ENCODE measurements around the gene DDX47. TPM values are rescaled to one million over a fixed set of nuclear protein-coding genes. Genes with fewer than 3 reads are reported as not detected.

DDX47 gene
- total and polyA plus RNA-seq, 2 experiments from 2014 or later: 54.0 to 90.8 TPM

DNA sequence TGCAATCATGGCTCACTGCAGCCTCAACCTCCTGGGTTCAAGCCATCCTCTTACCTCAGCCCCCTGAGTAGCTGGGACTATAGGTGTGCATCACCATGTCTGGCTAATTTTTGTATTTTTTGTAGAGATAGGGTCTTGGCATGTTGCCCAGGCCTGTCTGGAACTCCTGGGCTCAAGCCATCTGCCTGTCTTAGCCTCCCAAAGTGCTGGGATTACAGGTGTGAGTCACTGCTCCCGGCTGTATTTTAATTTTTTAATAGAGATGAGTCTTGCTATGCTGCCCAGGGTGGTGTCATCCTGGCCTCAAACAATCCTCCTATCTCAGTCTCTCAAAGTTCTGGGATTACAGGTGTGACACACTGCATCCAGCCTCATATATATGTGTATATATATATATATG, 46.5 kb downstream of the DDX47 start:
- Histone ChIP-seq H3K79me2 (replicated peaks; ENCODE audit: insufficient read depth) (no peaks in the 10 kb centered on the region), H3K4me1 (ENCODE audit: insufficient read depth) (peaks cover 4% of the 10 kb centered on the region; the same call in 1 of the 2 replicates), H3F3A (replicated peaks; ENCODE audit: low read depth) (no peaks in the 10 kb centered on the region), H3K27me3 (ENCODE audit: insufficient read depth) (no peaks in the 10 kb centered on the region), H2AFZ (no peak overlapping the region), H3K4me3 (no peak overlapping the region), H4K20me1 (replicated peaks; ENCODE audit: insufficient read depth) (no peaks in the 10 kb centered on the region), H3K4me2 (no peak overlapping the region), H3K9me2 (ENCODE audit: insufficient read depth) (no peaks in the 10 kb centered on the region), H3K36me3 (ENCODE audit: insufficient read depth) (no peaks in the 10 kb centered on the region), H3K27ac (ENCODE audit: low read depth) (no peak overlapping the region)
- DNase-seq (ENCODE audit: low spot score): no peak
- Mint-ChIP-seq H3K4me1 (peaks cover 9% of the 10 kb centered on the region; the same call in 2 of the 3 replicates), H3K27me3 (ENCODE audit: insufficient read depth, low read depth, poor library complexity) (peaks cover 3% of the 10 kb centered on the region), H3K4me3 (no peak overlapping the region), H3K27ac (no peak overlapping the region), H3K36me3 (ENCODE audit: low read depth) (peaks cover 13% of the 10 kb centered on the region), H3K9me3 (peaks cover 6% of the 10 kb centered on the region; the same call in 2 of the 3 replicates)
- TF ChIP-seq NANOG (IDR thresholded peaks at IDR 0.05; ENCODE audit: borderline replicate concordance) (no peak), POLR2AphosphoS5 (IDR thresholded peaks at IDR 0.05; ENCODE audit: low read depth) (no peak), EZH2 (IDR thresholded peaks at IDR 0.05; ENCODE audit: low read depth, unreplicated experiment) (no peak), EZH2phosphoT487 (IDR thresholded peaks at IDR 0.05; ENCODE audit: unreplicated experiment) (no peak), ZNF331 (CRISPR knock-in tag; IDR thresholded peaks at IDR 0.05; ENCODE audit: low read depth) (no peak), STAT1 (IDR thresholded peaks at IDR 0.05; ENCODE audit: unreplicated experiment) (no peak), CREB1 (CRISPR knock-in tag; IDR thresholded peaks at IDR 0.05; ENCODE audit: low read depth) (no peak), ZNF114 (CRISPR knock-in tag; IDR thresholded peaks at IDR 0.05) (no peak), ETS1 (IDR thresholded peaks at IDR 0.05) (no peak), JUNB (IDR thresholded peaks at IDR 0.05; ENCODE audit: unreplicated experiment) (no peak)
- TF ChIP-seq, protein P1, sequence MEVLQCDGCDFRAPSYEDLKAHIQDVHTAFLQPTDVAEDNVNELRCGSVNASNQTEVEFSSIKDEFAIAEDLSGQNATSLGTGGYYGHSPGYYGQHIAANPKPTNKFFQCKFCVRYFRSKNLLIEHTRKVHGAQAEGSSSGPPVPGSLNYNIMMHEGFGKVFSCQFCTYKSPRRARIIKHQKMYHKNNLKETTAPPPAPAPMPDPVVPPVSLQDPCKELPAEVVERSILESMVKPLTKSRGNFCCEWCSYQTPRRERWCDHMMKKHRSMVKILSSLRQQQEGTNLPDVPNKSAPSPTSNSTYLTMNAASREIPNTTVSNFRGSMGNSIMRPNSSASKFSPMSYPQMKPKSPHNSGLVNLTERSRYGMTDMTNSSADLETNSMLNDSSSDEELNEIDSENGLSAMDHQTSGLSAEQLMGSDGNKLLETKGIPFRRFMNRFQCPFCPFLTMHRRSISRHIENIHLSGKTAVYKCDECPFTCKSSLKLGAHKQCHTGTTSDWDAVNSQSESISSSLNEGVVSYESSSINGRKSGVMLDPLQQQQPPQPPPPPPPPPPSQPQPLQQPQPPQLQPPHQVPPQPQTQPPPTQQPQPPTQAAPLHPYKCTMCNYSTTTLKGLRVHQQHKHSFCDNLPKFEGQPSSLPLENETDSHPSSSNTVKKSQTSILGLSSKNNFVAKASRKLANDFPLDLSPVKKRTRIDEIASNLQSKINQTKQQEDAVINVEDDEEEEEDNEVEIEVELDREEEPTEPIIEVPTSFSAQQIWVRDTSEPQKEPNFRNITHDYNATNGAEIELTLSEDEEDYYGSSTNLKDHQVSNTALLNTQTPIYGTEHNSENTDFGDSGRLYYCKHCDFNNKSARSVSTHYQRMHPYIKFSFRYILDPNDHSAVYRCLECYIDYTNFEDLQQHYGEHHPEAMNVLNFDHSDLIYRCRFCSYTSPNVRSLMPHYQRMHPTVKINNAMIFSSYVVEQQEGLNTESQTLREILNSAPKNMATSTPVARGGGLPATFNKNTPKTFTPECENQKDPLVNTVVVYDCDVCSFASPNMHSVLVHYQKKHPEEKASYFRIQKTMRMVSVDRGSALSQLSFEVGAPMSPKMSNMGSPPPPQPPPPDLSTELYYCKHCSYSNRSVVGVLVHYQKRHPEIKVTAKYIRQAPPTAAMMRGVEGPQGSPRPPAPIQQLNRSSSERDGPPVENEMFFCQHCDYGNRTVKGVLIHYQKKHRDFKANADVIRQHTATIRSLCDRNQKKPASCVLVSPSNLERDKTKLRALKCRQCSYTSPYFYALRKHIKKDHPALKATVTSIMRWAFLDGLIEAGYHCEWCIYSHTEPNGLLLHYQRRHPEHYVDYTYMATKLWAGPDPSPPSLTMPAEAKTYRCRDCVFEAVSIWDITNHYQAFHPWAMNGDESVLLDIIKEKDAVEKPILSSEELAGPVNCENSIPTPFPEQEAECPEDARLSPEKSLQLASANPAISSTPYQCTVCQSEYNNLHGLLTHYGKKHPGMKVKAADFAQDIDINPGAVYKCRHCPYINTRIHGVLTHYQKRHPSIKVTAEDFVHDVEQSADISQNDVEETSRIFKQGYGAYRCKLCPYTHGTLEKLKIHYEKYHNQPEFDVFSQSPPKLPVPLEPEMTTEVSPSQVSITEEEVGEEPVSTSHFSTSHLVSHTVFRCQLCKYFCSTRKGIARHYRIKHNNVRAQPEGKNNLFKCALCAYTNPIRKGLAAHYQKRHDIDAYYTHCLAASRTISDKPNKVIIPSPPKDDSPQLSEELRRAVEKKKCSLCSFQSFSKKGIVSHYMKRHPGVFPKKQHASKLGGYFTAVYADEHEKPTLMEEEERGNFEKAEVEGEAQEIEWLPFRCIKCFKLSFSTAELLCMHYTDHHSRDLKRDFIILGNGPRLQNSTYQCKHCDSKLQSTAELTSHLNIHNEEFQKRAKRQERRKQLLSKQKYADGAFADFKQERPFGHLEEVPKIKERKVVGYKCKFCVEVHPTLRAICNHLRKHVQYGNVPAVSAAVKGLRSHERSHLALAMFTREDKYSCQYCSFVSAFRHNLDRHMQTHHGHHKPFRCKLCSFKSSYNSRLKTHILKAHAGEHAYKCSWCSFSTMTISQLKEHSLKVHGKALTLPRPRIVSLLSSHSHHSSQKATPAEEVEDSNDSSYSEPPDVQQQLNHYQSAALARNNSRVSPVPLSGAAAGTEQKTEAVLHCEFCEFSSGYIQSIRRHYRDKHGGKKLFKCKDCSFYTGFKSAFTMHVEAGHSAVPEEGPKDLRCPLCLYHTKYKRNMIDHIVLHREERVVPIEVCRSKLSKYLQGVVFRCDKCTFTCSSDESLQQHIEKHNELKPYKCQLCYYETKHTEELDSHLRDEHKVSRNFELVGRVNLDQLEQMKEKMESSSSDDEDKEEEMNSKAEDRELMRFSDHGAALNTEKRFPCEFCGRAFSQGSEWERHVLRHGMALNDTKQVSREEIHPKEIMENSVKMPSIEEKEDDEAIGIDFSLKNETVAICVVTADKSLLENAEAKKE (CRISPR knock-in tag; IDR thresholded peaks at IDR 0.05): no peak
- TF ChIP-seq, protein P2, sequence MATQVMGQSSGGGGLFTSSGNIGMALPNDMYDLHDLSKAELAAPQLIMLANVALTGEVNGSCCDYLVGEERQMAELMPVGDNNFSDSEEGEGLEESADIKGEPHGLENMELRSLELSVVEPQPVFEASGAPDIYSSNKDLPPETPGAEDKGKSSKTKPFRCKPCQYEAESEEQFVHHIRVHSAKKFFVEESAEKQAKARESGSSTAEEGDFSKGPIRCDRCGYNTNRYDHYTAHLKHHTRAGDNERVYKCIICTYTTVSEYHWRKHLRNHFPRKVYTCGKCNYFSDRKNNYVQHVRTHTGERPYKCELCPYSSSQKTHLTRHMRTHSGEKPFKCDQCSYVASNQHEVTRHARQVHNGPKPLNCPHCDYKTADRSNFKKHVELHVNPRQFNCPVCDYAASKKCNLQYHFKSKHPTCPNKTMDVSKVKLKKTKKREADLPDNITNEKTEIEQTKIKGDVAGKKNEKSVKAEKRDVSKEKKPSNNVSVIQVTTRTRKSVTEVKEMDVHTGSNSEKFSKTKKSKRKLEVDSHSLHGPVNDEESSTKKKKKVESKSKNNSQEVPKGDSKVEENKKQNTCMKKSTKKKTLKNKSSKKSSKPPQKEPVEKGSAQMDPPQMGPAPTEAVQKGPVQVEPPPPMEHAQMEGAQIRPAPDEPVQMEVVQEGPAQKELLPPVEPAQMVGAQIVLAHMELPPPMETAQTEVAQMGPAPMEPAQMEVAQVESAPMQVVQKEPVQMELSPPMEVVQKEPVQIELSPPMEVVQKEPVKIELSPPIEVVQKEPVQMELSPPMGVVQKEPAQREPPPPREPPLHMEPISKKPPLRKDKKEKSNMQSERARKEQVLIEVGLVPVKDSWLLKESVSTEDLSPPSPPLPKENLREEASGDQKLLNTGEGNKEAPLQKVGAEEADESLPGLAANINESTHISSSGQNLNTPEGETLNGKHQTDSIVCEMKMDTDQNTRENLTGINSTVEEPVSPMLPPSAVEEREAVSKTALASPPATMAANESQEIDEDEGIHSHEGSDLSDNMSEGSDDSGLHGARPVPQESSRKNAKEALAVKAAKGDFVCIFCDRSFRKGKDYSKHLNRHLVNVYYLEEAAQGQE (IDR thresholded peaks at IDR 0.05; ENCODE audit: unreplicated experiment): no peak
- TF ChIP-seq, protein P3, sequence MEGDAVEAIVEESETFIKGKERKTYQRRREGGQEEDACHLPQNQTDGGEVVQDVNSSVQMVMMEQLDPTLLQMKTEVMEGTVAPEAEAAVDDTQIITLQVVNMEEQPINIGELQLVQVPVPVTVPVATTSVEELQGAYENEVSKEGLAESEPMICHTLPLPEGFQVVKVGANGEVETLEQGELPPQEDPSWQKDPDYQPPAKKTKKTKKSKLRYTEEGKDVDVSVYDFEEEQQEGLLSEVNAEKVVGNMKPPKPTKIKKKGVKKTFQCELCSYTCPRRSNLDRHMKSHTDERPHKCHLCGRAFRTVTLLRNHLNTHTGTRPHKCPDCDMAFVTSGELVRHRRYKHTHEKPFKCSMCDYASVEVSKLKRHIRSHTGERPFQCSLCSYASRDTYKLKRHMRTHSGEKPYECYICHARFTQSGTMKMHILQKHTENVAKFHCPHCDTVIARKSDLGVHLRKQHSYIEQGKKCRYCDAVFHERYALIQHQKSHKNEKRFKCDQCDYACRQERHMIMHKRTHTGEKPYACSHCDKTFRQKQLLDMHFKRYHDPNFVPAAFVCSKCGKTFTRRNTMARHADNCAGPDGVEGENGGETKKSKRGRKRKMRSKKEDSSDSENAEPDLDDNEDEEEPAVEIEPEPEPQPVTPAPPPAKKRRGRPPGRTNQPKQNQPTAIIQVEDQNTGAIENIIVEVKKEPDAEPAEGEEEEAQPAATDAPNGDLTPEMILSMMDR (conservative IDR thresholded peaks at IDR 0.05; ENCODE audit: low read depth in 2 of 2): no peak
- ATAC-seq: no peak

Data from GM23338 (cell line).